ENCODE measurements around the gene TRIM66.

Gene TRIM66

DNA sequence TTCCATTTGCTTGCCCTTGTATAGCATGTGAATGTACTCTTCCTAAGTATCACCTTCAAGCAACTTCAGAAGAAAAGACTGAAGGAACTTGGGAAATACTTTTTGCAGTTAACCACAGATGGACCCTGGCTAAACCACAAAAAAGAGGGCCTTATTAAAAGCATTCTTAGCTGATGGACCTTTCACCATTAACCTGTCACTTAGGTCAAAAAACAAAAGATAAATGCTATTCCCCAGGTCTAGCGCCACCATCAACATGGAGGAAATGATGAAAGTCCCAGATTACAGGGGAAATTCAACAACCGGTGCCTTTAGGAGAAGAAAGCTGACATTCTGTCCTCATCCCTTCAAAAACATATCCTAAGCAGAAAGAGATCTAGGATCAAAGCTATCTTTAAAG is 117.9 kb downstream of the TRIM66 start:
- no peak for DNase-seq (ENCODE audit: low read depth)
